DOHH2 (cell line): Measurements from ENCODE around the gene COL13A1.

Source experiments
- EZH2phosphoT487 ChIP-seq: fragments of 200-600 bp; sonication (generic); IDR thresholded peaks from 2 replicates; pipeline ENCODE4 v1.6.1; 2017; ENCODE audit warnings: borderline replicate concordance, mild to moderate bottlenecking, antibody characterized with exemption, low read length, moderate library complexity, mixed read lengths
- TF ChIP-seq, protein P1 (sequence below): fragments of 200-600 bp; sonication (generic); IDR thresholded peaks from one replicate; pipeline ENCODE4 v1.5.1; 2014; ENCODE audit warnings: antibody characterized with exemption, mild to moderate bottlenecking, low read depth, low read length; ENCODE audit not compliant: poor library complexity, severe bottlenecking

DNA sequence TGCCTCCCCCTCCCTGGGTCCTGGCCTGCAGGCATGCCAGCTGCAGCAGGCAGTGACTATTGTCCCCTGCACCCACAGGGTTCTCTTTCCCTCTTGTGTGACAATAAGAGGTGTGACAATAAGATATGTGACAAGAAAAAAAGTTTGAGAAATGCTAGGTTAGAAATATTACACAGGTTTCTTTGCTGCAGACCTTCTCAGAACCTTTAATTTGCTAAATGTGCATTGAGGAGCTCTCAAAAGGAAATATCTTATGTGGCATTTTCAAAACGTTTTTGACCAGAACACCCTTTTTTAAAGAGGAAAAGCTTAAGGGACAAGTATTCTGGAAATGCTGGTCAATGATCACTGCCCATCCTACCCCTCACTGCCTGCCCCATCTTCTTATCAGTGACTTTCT lies 117.5 kb downstream of the COL13A1 start:
- TF ChIP-seq, protein P1, sequence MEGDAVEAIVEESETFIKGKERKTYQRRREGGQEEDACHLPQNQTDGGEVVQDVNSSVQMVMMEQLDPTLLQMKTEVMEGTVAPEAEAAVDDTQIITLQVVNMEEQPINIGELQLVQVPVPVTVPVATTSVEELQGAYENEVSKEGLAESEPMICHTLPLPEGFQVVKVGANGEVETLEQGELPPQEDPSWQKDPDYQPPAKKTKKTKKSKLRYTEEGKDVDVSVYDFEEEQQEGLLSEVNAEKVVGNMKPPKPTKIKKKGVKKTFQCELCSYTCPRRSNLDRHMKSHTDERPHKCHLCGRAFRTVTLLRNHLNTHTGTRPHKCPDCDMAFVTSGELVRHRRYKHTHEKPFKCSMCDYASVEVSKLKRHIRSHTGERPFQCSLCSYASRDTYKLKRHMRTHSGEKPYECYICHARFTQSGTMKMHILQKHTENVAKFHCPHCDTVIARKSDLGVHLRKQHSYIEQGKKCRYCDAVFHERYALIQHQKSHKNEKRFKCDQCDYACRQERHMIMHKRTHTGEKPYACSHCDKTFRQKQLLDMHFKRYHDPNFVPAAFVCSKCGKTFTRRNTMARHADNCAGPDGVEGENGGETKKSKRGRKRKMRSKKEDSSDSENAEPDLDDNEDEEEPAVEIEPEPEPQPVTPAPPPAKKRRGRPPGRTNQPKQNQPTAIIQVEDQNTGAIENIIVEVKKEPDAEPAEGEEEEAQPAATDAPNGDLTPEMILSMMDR: no peak
- TF ChIP-seq EZH2phosphoT487: no peak
